Subcutaneous abdominal adipose tissue (tissue), 5 donors: ENCODE data around the gene NUP98.
"Not testable (repeated sequence)": the region's sequence is repeated elsewhere in the genome, so short reads cannot be mapped to it uniquely, and the experiment has no call there.

Experiments
- H3K27ac ChIP-seq: one replicate; pipeline ENCODE4 v1.7.0; 2013; ENCODE audit warnings: low read depth, mild to moderate bottlenecking, inconsistent platforms, low read length, moderate library complexity
- H3K27me3 ChIP-seq, 5 donors: one replicate each; pipeline ENCODE4 v1.7.0; 2013; ENCODE audit warnings: low read length in 5 of 5, inconsistent platforms in 1 of 5; ENCODE audit not compliant: control insufficient read depth in 5 of 5, insufficient read depth in 4 of 5
- H3K36me3 ChIP-seq, 5 donors: one replicate each; pipeline ENCODE4 v1.7.0; 2013; ENCODE audit warnings: low read length in 5 of 5; ENCODE audit not compliant: control insufficient read depth in 5 of 5, insufficient read depth in 5 of 5
- H3K4me1 ChIP-seq, 5 donors: one replicate each; pipeline ENCODE4 v1.7.0; 2013; ENCODE audit warnings: low read length in 5 of 5, mild to moderate bottlenecking in 3 of 5, moderate library complexity in 1 of 5; ENCODE audit not compliant: control insufficient read depth in 5 of 5, insufficient read depth in 5 of 5
- H3K4me3 ChIP-seq, 5 donors: one replicate each; pipeline ENCODE4 v1.7.0; 2013; ENCODE audit warnings: low read length in 5 of 5, low read depth in 1 of 5
- H3K9ac ChIP-seq, 5 donors: one replicate each; pipeline ENCODE4 v1.7.0; 2013; ENCODE audit warnings: low read length in 5 of 5, mild to moderate bottlenecking in 4 of 5, moderate library complexity in 3 of 5
- H3K9me3 ChIP-seq, 5 donors: one replicate each; pipeline ENCODE4 v1.7.0; 2013; ENCODE audit warnings: low read length in 5 of 5; ENCODE audit not compliant: control insufficient read depth in 5 of 5
- donor health status: healthy.
- donor health status: healthy.
- donor health status: healthy.
- donor health status: healthy.
- donor health status: healthy.

NUP98 gene

GRCh38 chr11:3655547-3655946, 141.8 kb downstream of the NUP98 start:
- Histone ChIP-seq H3K4me1 (no peaks in the 10 kb centered on the region), H3K4me3 (no peak overlapping the region), H3K9me3 (no peaks in the 10 kb centered on the region), H3K27ac (no peak overlapping the region), H3K27me3 (peaks cover 0 to 4% (median 0%) of the 10 kb centered on the region in 5 donors), H3K36me3 (no peaks in the 10 kb centered on the region), H3K9ac (no peak overlapping the region)

GRCh38 chr11:3652514-3652913, 144.8 kb downstream of the NUP98 start:
- not testable (repeated sequence) for H3K4me3 ChIP-seq, H3K27ac ChIP-seq, H3K36me3 ChIP-seq, H3K4me1 ChIP-seq, H3K9ac ChIP-seq, H3K9me3 ChIP-seq, H3K27me3 ChIP-seq

GRCh38 chr11:3649374-3649773, 148.0 kb downstream of the NUP98 start:
- peaks cover 0 to 13% (median 3%) of the 10 kb centered on the region in 5 donors for H3K27me3 ChIP-seq
- H3K4me1 ChIP-seq, H3K4me3 ChIP-seq, H3K9me3 ChIP-seq, H3K27ac ChIP-seq, H3K36me3 ChIP-seq, H3K9ac ChIP-seq: not testable (repeated sequence)

- not testable (repeated sequence) for H3K27ac ChIP-seq, H3K4me3 ChIP-seq, H3K9me3 ChIP-seq, H3K36me3 ChIP-seq, H3K4me1 ChIP-seq, H3K9ac ChIP-seq
- peaks cover 0 to 13% (median 3%) of the 10 kb centered on the region in 5 donors for H3K27me3 ChIP-seq
These were observed 148.5 kb downstream of the NUP98 start for GRCh38 chr11:3648843-3649242.

GRCh38 chr11:3645552-3645951, 151.8 kb downstream of the NUP98 start:
- H3K9ac ChIP-seq = no peak overlapping the region
- peaks cover 0 to 13% (median 3%) of the 10 kb centered on the region in 5 donors for H3K27me3 ChIP-seq
- no peaks in the 10 kb centered on the region for H3K36me3 ChIP-seq
- H3K27ac ChIP-seq = no peak overlapping the region
- H3K4me1 ChIP-seq = peaks cover 5 to 16% (median 12%) of the 10 kb centered on the region in 5 donors
- no peak overlapping the region for H3K4me3 ChIP-seq
- H3K9me3 ChIP-seq = no peaks in the 10 kb centered on the region

GRCh38 chr11:3644817-3645235, 152.5 kb downstream of the NUP98 start, which contains the start of gene ART1:
ART1 (plus strand) TSS chr11:3645128; CDS start chr11:3659214, 14,086 bp downstream.
- Histone ChIP-seq H3K4me3 (no peak within 1 kb of the TSS), H3K27ac (no peak within 1 kb of the TSS), H3K27me3 (peaks cover 0 to 13% (median 3%) of the 10 kb centered on the region in 5 donors)

GRCh38 chr11:3643102-3643546, 154.2 kb downstream of the NUP98 start:
- H3K27ac ChIP-seq, H3K9me3 ChIP-seq, H3K36me3 ChIP-seq: not testable (repeated sequence)
- Histone ChIP-seq H3K4me3 (peak overlapping the region in 4 of 5 donors; percentile 63 to 74 (median 70)), H3K27me3 (peaks cover 0 to 13% (median 3%) of the 10 kb centered on the region in 5 donors), H3K9ac (peak overlapping the region in 4 of 5 donors; percentile 57 to 71 (median 69)), H3K4me1 (peaks cover 5 to 16% (median 12%) of the 10 kb centered on the region in 5 donors)

More at GRCh38 chr11:3644817-3645235, 152.5 kb downstream of the NUP98 start, which contains the start of gene ART1:
- no peak within 1 kb of the TSS for H3K9ac ChIP-seq
- H3K9me3 ChIP-seq = no peaks in the 10 kb centered on the region
- H3K4me1 ChIP-seq = peaks cover 5 to 16% (median 12%) of the 10 kb centered on the region in 5 donors
- H3K36me3 ChIP-seq = no peaks in the 10 kb centered on the region

GRCh38 chr11:3642071-3642951, 155.0 kb downstream of the NUP98 start:
- no peaks in the 10 kb centered on the region for H3K36me3 ChIP-seq
- no peak overlapping the region for H3K27ac ChIP-seq
- H3K27me3 ChIP-seq = peaks cover 0 to 13% (median 3%) of the 10 kb centered on the region in 5 donors
- H3K9ac ChIP-seq = peak overlapping the region in 4 of 5 donors; percentile 57 to 71 (median 69)
- no peaks in the 10 kb centered on the region for H3K9me3 ChIP-seq
- peaks cover 5 to 16% (median 12%) of the 10 kb centered on the region in 5 donors for H3K4me1 ChIP-seq
- H3K4me3 ChIP-seq = peak overlapping the region; percentile 61 to 74 (median 66)

- peak within 1 kb of the TSS in 4 of 5 donors; percentile 57 to 71 (median 69) for H3K9ac ChIP-seq
- no peaks in the 10 kb centered on the region for H3K36me3 ChIP-seq
- H3K27me3 ChIP-seq = peaks cover 0 to 12% (median 3%) of the 10 kb centered on the region in 5 donors
- no peaks in the 10 kb centered on the region for H3K9me3 ChIP-seq
- no peak within 1 kb of the TSS for H3K27ac ChIP-seq
- peaks cover 5 to 16% (median 12%) of the 10 kb centered on the region in 5 donors for H3K4me1 ChIP-seq
- peak within 1 kb of the TSS; percentile 61 to 74 (median 66) for H3K4me3 ChIP-seq
These were observed 155.7 kb downstream of the NUP98 start, which contains the start of gene ART5 for GRCh38 chr11:3641701-3642070. ART5 (minus strand) TSS chr11:3641992; CDS start chr11:3641862, 130 bp downstream.

- H3K36me3 ChIP-seq = no peaks in the 10 kb centered on the region
- no peak overlapping the region for H3K27ac ChIP-seq
- peaks cover 0 to 7% (median 3%) of the 10 kb centered on the region in 5 donors for H3K27me3 ChIP-seq
- no peak overlapping the region for H3K9ac ChIP-seq
- peaks cover 5 to 16% (median 12%) of the 10 kb centered on the region in 5 donors for H3K4me1 ChIP-seq
- H3K4me3 ChIP-seq = peak overlapping the region in 1 of 5 donors; percentile 39
- no peaks in the 10 kb centered on the region for H3K9me3 ChIP-seq
These were observed 156.2 kb downstream of the NUP98 start for GRCh38 chr11:3641191-3641590.
